ENCODE data around the gene DNAJA3. TPM values are rescaled to one million over a fixed set of nuclear protein-coding genes. Genes with fewer than 3 reads are reported as not detected.

Gene DNAJA3
- total RNA-seq, 1 experiment from 2014 or later: 101 TPM

DNA sequence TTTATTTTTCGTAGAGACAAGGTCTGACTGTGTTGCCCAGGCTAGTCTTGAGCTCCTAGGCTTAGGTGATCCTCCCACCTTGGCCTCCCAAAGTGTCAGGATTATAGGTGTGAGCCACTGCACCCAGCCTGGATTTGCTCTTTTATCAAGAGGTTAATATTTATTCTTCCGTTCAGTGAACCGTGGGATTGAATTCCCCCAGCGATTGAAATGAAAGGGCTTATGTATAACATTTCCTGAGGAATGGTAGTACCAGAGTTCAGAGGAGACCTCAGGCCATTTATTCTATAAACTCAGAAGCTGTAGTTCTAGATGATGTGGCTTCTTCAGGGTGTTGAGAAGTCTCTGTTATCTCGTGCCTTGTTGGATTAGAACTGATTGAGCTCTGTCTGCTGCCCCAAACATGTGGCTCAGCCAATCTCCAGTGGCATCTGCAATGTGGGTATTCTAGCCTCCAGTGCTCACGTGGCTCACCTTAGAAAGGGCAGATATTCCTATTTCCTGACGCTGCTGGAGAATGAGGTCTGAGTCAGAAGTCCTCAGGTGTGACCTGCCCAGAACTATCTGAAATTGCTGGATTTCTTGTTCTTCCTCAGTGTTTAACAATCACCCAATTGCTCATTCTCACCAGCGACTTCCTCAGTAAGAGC is 73.0 kb downstream of the DNAJA3 start:
- peaks cover 5% of the 10 kb centered on the region for H3K4me1 ChIP-seq (ENCODE audit: insufficient read depth, low read length, poor library complexity, severe bottlenecking)
- no peak for TF ChIP-seq EZH2 (IDR thresholded peaks at IDR 0.05; ENCODE audit: borderline replicate concordance, low read depth, low read length, poor library complexity, severe bottlenecking)
- TF ChIP-seq, protein P1, sequence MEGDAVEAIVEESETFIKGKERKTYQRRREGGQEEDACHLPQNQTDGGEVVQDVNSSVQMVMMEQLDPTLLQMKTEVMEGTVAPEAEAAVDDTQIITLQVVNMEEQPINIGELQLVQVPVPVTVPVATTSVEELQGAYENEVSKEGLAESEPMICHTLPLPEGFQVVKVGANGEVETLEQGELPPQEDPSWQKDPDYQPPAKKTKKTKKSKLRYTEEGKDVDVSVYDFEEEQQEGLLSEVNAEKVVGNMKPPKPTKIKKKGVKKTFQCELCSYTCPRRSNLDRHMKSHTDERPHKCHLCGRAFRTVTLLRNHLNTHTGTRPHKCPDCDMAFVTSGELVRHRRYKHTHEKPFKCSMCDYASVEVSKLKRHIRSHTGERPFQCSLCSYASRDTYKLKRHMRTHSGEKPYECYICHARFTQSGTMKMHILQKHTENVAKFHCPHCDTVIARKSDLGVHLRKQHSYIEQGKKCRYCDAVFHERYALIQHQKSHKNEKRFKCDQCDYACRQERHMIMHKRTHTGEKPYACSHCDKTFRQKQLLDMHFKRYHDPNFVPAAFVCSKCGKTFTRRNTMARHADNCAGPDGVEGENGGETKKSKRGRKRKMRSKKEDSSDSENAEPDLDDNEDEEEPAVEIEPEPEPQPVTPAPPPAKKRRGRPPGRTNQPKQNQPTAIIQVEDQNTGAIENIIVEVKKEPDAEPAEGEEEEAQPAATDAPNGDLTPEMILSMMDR (conservative IDR thresholded peaks at IDR 0.05; ENCODE audit: low read depth, low read length): no peak
- no TSS peak for BruUV-seq (replicated peaks)
- CTCF ChIA-PET: no interaction called here
- no peaks in the 10 kb centered on the region for H3K9me3 ChIP-seq (ENCODE audit: low read depth, low read length, poor library complexity, severe bottlenecking)
- no peaks in the 10 kb centered on the region for H3K36me3 ChIP-seq (ENCODE audit: insufficient read depth, low read length, poor library complexity, severe bottlenecking)
- DNase-seq (ENCODE audit: low spot score): no peak
- no peak overlapping the region for H3K27ac ChIP-seq (ENCODE audit: low read depth, low read length, poor library complexity, severe bottlenecking)
- no peak overlapping the region for H3K4me3 ChIP-seq (ENCODE audit: low read depth, low read length, poor library complexity, severe bottlenecking)
- POLR2A ChIA-PET (ENCODE audit: low non-redundant PET): interaction anchor here (0.5 kb wide), 1 partner anchor 162 kb away, joined by 3 read pairs; no protein-coding TSS in a partner anchor
- H3K27me3 ChIP-seq (replicated peaks; ENCODE audit: insufficient read depth, low read depth, low read length, poor library complexity): no peaks in the 10 kb centered on the region
- intact Hi-C loops (cut with micrococcal nuclease; ENCODE audit: unreplicated experiment): no loop called here

GRCh38 chr16:4499196-4499555 is 73.5 kb downstream of the DNAJA3 start:
- DNase-seq (ENCODE audit: low spot score): no peak
- no TSS peak for BruUV-seq (replicated peaks)
- ChIA-PET POLR2A (ENCODE audit: low non-redundant PET) (interaction anchor here (0.5 kb wide), 1 partner anchor 162 kb away, joined by 3 read pairs; no protein-coding TSS in a partner anchor), CTCF (no interaction called here)
- peaks cover 5% of the 10 kb centered on the region for H3K4me1 ChIP-seq (ENCODE audit: insufficient read depth, low read length, poor library complexity, severe bottlenecking)
- no peaks in the 10 kb centered on the region for H3K36me3 ChIP-seq (ENCODE audit: insufficient read depth, low read length, poor library complexity, severe bottlenecking)
- no peaks in the 10 kb centered on the region for H3K9me3 ChIP-seq (ENCODE audit: low read depth, low read length, poor library complexity, severe bottlenecking)
- H3K27me3 ChIP-seq (replicated peaks; ENCODE audit: insufficient read depth, low read depth, low read length, poor library complexity): no peaks in the 10 kb centered on the region
- H3K4me3 ChIP-seq (ENCODE audit: low read depth, low read length, poor library complexity, severe bottlenecking): no peak overlapping the region
- intact Hi-C loops (cut with micrococcal nuclease; ENCODE audit: unreplicated experiment): no loop called here
- TF ChIP-seq, protein P1 (conservative IDR thresholded peaks at IDR 0.05; ENCODE audit: low read depth, low read length): no peak
- no peak for TF ChIP-seq EZH2 (IDR thresholded peaks at IDR 0.05; ENCODE audit: borderline replicate concordance, low read depth, low read length, poor library complexity, severe bottlenecking)
- no peak overlapping the region for H3K27ac ChIP-seq (ENCODE audit: low read depth, low read length, poor library complexity, severe bottlenecking)

DNA sequence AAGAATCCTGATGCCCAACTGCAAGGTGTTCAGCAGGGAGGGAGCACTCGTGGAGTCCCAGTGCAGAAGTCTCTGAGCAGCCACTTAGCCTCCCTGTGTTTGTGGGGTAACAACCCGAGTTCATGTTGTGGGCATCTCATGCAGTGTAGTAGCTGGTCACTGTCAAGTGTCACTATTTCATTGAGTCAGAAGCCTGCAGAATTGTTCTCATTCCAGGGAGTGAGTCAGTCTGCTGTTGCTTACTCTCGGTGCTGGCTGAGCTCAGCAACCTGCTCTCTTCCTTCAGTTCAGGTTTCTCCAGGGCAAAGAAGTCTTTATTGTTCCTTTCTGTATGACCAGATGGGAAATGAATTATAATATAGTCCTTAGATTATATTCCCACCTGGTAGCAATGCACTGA is 74.6 kb downstream of the DNAJA3 start:
- TF ChIP-seq EZH2 (IDR thresholded peaks at IDR 0.05; ENCODE audit: borderline replicate concordance, low read depth, low read length, poor library complexity, severe bottlenecking): no peak
- TF ChIP-seq, protein P1 (conservative IDR thresholded peaks at IDR 0.05; ENCODE audit: low read depth, low read length): no peak
- intact Hi-C loops (cut with micrococcal nuclease; ENCODE audit: unreplicated experiment): no loop called here
- DNase-seq (ENCODE audit: low spot score): no peak
- Histone ChIP-seq H3K36me3 (ENCODE audit: insufficient read depth, low read length, poor library complexity, severe bottlenecking) (no peaks in the 10 kb centered on the region), H3K4me3 (ENCODE audit: low read depth, low read length, poor library complexity, severe bottlenecking) (no peak overlapping the region), H3K9me3 (ENCODE audit: low read depth, low read length, poor library complexity, severe bottlenecking) (no peaks in the 10 kb centered on the region), H3K27me3 (replicated peaks; ENCODE audit: insufficient read depth, low read depth, low read length, poor library complexity) (no peaks in the 10 kb centered on the region), H3K4me1 (ENCODE audit: insufficient read depth, low read length, poor library complexity, severe bottlenecking) (peaks cover 3% of the 10 kb centered on the region), H3K27ac (ENCODE audit: low read depth, low read length, poor library complexity, severe bottlenecking) (no peak overlapping the region)
- POLR2A ChIA-PET (ENCODE audit: low non-redundant PET): no interaction called here
- BruUV-seq (replicated peaks): no TSS peak
- CTCF ChIA-PET: interaction anchor here (1.2 kb wide), 1 partner anchor 48 kb away, joined by 3 read pairs; no protein-coding TSS in a partner anchor
